ENCODE data around the gene AQP3. TPM values are rescaled to one million over a fixed set of nuclear protein-coding genes. Genes with fewer than 3 reads are reported as not detected.

AQP3 gene
- total and polyA plus RNA-seq, 2 of the 8 experiments (the other 6 are each of a cell fraction or from before 2014, with no cell fraction given) = 2.6 to 7.6 TPM

DNA sequence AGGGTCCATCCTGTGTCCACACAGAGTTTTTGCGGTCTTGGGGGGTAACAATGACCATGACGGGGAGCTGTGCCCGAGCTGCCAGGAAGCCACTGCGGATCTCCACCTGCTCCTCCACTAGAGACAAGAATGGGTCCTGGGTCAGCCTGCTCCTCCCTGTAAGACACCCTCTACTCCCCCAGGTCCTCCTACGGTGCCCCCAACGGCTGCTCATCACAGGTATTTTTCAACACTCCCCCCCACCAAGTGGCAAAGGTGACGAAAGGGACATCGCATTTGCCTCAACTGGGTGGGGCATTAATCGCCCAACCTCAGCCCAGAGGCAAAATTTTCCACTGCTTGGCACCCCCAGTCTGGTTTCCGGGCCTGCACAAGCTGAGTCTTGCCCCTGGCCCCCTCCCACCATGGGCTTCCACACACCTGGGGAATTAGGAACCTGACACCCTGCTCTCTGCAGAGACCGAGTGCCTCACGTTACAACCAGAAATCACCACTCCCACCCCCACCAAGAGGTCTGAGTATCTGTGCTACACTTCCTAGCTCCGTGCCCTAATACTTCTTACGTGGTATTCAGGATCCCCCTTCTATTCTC is 16.7 kb upstream of the AQP3 start:
- no peaks in the 10 kb centered on the region for H3K79me2 ChIP-seq (ENCODE audit: control insufficient read depth in 1 of 2, insufficient read depth in 2 of 2, low read length in 2 of 2)
- 96% methylated on average over 14 of the region's 14 CpGs; no CpG with 5 or more reads in 1 of the 2 experiments for WGBS, 2 experiments (ENCODE audit: extremely low coverage in 1 of 2, insufficient coverage in 1 of 2, insufficient read length in 1 of 2, insufficient replicate concordance in 2 of 2, low coverage in 1 of 2, low lambda C conversion rate in 2 of 2, missing lambda C conversion rate in 1 of 2)
- H3K9me3 ChIP-seq (ENCODE audit: insufficient read depth in 2 of 2, low read depth in 1 of 2, low read length in 1 of 2) = no peaks in the 10 kb centered on the region
- H3K23ac ChIP-seq (ENCODE audit: insufficient read length) = no peak overlapping the region
- no peak overlapping the region for H3K4ac ChIP-seq (replicated peaks; ENCODE audit: insufficient read length, low read depth, low read length)
- no peak overlapping the region for H2BK5ac ChIP-seq (ENCODE audit: low read depth, low read length)
- no peak overlapping the region for H2BK12ac ChIP-seq (ENCODE audit: low read depth, low read length)
- no peak overlapping the region for H3K18ac ChIP-seq (ENCODE audit: extremely low read depth, low read length)
- H4K8ac ChIP-seq (ENCODE audit: extremely low read depth, insufficient read depth, low read length) = no peak overlapping the region
- no peak overlapping the region for H2BK20ac ChIP-seq (ENCODE audit: low read length)
- H3K4me3 ChIP-seq (ENCODE audit: extremely low read depth in 1 of 4, insufficient read depth in 2 of 4, low read depth in 3 of 4, low read length in 4 of 4) = no peak overlapping the region
- no peak overlapping the region for H3K9ac ChIP-seq (replicated peaks in 1 of 4; ENCODE audit: extremely low read depth in 1 of 4, low read depth in 3 of 4, low read length in 3 of 4)
- H2AK5ac ChIP-seq (ENCODE audit: low read depth, low read length) = no peak overlapping the region
- 0 out of 2 replicates have a peak, but pooled peaks cover 1% of the 10 kb centered on the region for H3K23me2 ChIP-seq (ENCODE audit: low read depth, low read length)
- no peak overlapping the region for H3K14ac ChIP-seq (ENCODE audit: insufficient read length)
- H2AFZ ChIP-seq (ENCODE audit: low read length) = no peak overlapping the region
- no peak overlapping the region for H3K56ac ChIP-seq (replicated peaks; ENCODE audit: insufficient read length, low read depth, low read length)
- no peaks in the 10 kb centered on the region for H3K79me1 ChIP-seq (ENCODE audit: low read depth, low read length)
- no peaks in the 10 kb centered on the region for H3K27me3 ChIP-seq (replicated peaks in 1 of 4; ENCODE audit: control insufficient read depth in 3 of 4, extremely low read depth in 1 of 4, insufficient read depth in 3 of 4, low read length in 3 of 4)
- POLR2A ChIA-PET (ENCODE audit: partially characterized antibody) = interaction anchor here (0.7 to 5.8 kb wide), 9 partner anchors 9 to 174 kb away, joined by 3 to 34 read pairs (median 3); partner anchors contain the start of genes NFX1 and NOL6
- no peak overlapping the region for H2BK15ac ChIP-seq (ENCODE audit: low read length)
- FAIRE-seq (no peak), DNase-seq (ENCODE audit: low read depth in 1 of 2, low spot score in 2 of 2) (no peak)
- H4K20me1 ChIP-seq (replicated peaks in 1 of 2; ENCODE audit: control insufficient read depth in 1 of 2, insufficient read depth in 2 of 2, low read length in 2 of 2) = peaks cover 2 to 21% of the 10 kb centered on the region in 2 experiments
- H2BK120ac ChIP-seq (replicated peaks; ENCODE audit: low read depth, low read length) = no peak overlapping the region
- H3K27ac ChIP-seq (ENCODE audit: low read depth, low read length) = no peak overlapping the region
- CTCF ChIA-PET (ENCODE audit: partially characterized antibody) = interaction anchor here (0.6 to 21.6 kb wide), 13 partner anchors 3 to 177 kb away, joined by 3 to 358 read pairs (median 6); partner anchors contain the start of genes AQP3, AQP7 and NOL6
- no peak overlapping the region for H3K4me2 ChIP-seq (ENCODE audit: insufficient read depth in 1 of 2, low read depth in 2 of 2, low read length in 2 of 2)
- H4K91ac ChIP-seq (replicated peaks; ENCODE audit: insufficient read length, low read length) = no peak overlapping the region
- no peaks in the 10 kb centered on the region for H3K4me1 ChIP-seq (replicated peaks in 1 of 4; ENCODE audit: control insufficient read depth in 3 of 4, insufficient read depth in 4 of 4, low read length in 3 of 4)
- peaks cover 48 to 67% (median 62%) of the 10 kb centered on the region in 4 experiments for H3K36me3 ChIP-seq (ENCODE audit: control insufficient read depth in 2 of 4, insufficient read depth in 4 of 4, low read length in 3 of 4)
- no peak overlapping the region for H4K5ac ChIP-seq (ENCODE audit: insufficient read length, low read depth, low read length)
- no peak for TF ChIP-seq HDAC2 (IDR thresholded peaks at IDR 0.05; ENCODE audit: borderline replicate concordance in 1 of 2, low read depth in 2 of 2, low read length in 2 of 2)
- TF ChIP-seq, protein P1, sequence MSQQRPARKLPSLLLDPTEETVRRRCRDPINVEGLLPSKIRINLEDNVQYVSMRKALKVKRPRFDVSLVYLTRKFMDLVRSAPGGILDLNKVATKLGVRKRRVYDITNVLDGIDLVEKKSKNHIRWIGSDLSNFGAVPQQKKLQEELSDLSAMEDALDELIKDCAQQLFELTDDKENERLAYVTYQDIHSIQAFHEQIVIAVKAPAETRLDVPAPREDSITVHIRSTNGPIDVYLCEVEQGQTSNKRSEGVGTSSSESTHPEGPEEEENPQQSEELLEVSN (IDR thresholded peaks at IDR 0.05) = no peak
- TF ChIP-seq, protein P2, sequence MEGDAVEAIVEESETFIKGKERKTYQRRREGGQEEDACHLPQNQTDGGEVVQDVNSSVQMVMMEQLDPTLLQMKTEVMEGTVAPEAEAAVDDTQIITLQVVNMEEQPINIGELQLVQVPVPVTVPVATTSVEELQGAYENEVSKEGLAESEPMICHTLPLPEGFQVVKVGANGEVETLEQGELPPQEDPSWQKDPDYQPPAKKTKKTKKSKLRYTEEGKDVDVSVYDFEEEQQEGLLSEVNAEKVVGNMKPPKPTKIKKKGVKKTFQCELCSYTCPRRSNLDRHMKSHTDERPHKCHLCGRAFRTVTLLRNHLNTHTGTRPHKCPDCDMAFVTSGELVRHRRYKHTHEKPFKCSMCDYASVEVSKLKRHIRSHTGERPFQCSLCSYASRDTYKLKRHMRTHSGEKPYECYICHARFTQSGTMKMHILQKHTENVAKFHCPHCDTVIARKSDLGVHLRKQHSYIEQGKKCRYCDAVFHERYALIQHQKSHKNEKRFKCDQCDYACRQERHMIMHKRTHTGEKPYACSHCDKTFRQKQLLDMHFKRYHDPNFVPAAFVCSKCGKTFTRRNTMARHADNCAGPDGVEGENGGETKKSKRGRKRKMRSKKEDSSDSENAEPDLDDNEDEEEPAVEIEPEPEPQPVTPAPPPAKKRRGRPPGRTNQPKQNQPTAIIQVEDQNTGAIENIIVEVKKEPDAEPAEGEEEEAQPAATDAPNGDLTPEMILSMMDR (IDR thresholded peaks at IDR 0.05; ENCODE audit: control extremely low read depth in 1 of 3, insufficient read depth in 1 of 3, low read depth in 1 of 3, low read length in 3 of 3) = no peak
- no peak for TF ChIP-seq NRF1 (IDR thresholded peaks at IDR 0.05; ENCODE audit: low read depth, low read length)
- TF ChIP-seq, protein P3, sequence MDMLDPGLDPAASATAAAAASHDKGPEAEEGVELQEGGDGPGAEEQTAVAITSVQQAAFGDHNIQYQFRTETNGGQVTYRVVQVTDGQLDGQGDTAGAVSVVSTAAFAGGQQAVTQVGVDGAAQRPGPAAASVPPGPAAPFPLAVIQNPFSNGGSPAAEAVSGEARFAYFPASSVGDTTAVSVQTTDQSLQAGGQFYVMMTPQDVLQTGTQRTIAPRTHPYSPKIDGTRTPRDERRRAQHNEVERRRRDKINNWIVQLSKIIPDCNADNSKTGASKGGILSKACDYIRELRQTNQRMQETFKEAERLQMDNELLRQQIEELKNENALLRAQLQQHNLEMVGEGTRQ (IDR thresholded peaks at IDR 0.05; ENCODE audit: low read length) = no peak
- TF ChIP-seq TBP (IDR thresholded peaks at IDR 0.05; ENCODE audit: low read depth, low read length) = no peak
- no peak for TF ChIP-seq JUN (IDR thresholded peaks at IDR 0.05; ENCODE audit: low read depth, low read length)
- TF ChIP-seq SRF (IDR thresholded peaks at IDR 0.05; ENCODE audit: low read depth, low read length) = no peak
